ELF-1 (cell line): ENCODE data around the gene OR8B8.
"Not testable (repeated sequence)": the region's sequence is repeated elsewhere in the genome, so short reads cannot be mapped to it uniquely, and the experiment has no call there.

ENCODE experiments used
- DNase-seq: peaks from one replicate; pipeline ENCODE4 v3.0.0-alpha.2; 2016; ENCODE audit warnings: low read depth, low spot score

The OR8B8 gene

DNA sequence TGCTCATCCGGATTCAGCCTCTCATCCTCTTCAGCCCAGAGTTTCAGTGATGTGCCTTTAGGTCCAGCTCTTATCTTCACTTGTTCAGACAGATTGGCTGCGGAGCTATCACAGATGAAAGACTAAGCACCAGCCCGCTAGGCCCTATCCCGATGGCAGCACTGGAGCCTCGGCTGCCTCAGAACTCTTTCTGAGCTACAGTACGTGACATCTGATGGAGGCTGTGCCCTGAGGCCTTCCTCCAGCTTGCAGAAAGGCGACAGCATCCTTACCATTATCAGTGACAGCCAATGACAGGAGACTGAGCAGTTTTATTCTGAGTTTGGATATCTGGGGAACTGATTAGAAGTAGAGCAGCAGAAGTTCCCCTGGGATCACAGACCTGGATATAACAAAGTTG lies 4.0 kb downstream of the OR8B8 start:
- no peak for DNase-seq

DNA sequence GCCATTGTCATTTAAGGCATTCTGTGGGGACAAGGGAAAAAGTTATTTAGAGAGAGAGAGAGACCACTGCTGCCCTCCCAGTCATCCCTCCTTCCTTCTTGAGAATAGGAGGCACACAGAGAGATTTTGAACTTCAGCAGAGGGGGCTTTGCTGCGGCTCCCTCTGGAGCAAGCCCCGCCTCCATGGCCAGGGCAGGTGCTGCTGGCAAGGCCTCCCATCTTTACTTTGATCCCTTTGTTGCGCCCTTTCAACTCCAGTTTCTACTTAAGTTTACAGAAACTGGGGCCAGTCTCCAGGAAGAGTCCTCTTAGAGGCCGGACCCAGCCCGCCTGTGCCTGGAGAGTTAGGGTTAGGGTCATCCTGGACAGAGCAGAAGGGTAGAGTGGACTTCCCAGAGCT lies 4.4 kb downstream of the OR8B8 start:
- DNase-seq = no peak

DNA sequence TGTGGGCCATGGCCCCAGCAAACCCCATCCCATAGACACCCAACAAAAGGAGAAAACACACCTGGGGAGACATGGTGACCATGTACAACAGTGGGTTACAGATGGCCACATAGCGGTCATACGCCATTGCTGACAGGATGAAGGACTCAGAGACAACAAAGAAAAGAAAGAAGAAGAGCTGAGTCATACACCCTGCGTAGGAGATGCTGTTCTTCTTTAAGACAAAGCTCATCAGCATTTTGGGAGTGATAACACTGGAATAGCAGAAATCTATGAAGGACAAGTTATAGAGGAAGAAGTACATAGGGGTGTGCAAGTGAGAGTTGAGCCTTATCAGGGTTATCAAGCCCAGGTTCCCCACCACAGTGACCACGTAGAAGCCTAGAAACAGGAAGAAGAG lies 4.9 kb downstream of the OR8B8 start:
- no peak for DNase-seq

- no peak for DNase-seq
These were observed 10.8 kb downstream of the OR8B8 start for GRCh38 chr11:124434699-124435098.

DNA sequence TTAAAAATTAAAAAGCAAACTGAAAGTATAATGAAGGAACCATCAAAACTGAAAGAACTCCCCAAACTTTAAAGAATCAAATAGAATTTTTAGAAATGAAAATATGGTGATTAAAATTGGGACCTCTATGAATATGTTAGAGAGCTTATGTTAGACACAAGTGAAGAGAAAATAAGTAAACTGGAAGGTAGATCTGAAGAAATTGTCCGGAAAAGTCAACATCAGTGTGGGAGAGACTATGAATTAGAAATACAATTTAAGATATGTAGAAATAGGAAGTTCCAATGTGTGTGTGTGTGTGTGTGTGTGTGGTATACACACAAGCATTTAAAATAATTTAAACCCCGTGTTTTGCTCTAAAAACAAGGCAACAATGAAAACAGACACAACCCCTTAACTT lies 15.9 kb downstream of the OR8B8 start:
- DNase-seq = no peak

DNA sequence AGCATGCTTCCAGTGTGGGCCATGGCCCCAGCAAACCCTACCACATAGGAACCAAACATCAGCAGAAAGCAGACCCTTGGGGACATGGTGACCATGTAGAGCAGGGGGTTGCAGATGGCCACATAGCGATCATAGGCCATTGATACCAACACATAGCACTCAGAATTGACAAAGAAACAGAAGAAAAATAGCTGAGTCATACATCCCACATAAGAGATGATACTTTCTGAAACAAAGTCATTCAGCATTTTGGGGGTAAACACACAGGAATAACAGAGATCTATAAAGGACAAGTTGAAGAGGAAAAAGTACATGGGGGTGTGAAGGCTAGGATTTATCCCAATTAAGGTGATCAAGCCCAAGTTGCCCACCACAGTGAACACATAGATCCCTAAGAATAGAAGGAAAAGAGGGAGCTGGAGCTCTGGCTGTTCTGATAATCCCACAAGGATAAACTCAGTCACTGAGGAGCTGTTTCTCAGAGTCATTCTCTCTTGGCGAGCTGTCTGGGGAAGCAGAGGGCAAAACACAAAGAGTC lies 21.0 kb downstream of the OR8B8 start, which contains the start of gene OR8B4:
Gene OR8B4, minus strand, starts transcription at position 488 of the 538 bp plus-strand sequence. Its CDS starts 0 bp downstream, at position 488.
- no peak for DNase-seq

DNA sequence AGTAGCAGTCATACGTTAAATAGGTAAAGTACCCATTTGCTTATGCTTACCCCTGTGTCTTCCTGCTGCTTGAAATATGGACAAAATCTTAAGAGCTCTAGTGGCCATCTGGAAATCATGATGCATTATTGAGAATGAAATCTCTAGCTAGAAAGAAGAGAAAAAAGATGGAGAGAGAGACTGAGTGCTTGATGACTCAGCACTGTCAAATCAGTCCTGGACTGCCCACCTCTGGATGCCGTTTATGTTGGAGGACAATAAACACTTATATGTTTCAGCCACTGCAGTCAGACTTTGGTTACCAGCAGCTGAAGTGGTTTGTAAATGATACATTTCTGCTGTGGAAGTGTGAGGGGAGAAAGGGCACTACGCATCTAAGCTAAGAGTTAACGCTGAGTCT lies 24.5 kb downstream of the OR8B8 start:
- no peak for DNase-seq

GRCh38 chr11:124415356-124415923 lies 30.1 kb downstream of the OR8B8 start:
- peak; percentile 10 for DNase-seq

- DNase-seq = no peak
These were observed 35.6 kb downstream of the OR8B8 start for GRCh38 chr11:124409906-124410305.

DNA sequence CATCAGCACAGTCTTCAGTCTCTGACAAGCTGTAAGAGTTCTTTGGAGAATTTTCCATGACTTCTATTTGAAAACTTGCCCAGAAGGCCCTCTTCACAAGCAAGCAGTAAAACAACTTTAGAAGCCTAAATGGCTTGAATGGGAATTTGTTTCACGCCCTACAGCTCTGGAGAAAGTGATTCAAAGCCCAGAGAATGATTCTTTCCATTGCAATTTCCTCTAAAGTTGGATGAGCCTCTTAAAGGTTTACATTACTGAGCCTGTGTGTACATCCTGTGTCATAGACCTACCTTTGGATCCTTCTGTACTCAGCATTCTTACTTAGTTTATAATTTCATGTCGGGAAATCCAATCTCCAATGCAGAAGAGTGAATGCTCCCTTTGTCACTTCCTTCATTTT lies 39.9 kb downstream of the OR8B8 start:
- no peak for DNase-seq

DNA sequence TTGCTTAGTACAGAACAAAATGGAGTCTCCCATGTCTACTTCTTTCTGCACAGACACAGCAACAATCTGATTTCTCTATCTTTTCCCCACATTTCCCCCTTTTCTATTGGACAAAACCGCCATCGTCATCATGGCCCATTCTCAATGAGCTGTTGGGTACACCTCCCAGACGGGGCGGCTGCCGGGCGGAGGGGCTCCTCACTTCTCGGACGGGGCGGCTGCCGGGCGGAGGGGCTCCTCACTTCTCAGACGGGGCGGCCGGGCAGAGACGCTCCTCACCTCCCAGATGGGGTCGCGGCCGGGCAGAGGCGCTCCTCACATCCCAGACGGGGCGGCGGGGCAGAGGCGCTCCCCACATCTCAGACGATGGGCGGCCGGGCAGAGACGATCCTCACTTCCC lies 42.3 kb downstream of the OR8B8 start:
- not testable (repeated sequence) for DNase-seq

- peak; percentile 32 for DNase-seq
These were observed 43.1 kb downstream of the OR8B8 start for GRCh38 chr11:124402326-124402922.

DNA sequence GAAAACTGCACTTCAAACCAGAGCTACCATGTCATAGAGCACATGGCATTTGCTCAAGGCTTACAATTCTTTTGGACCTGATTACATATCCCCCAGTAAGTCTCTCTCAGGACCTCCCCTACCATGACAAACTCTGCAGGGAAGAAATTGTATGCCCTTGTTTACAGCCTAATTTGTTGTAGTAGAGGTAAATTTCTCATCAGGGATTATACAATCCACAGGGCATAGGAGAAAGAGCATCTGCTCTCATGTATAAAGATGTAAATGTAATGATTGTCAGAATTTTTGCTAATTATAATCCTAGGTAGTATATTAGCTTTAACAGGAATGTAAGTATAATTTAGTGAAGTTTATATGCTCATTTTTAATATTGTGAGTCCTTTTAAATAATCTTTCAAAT lies 46.6 kb downstream of the OR8B8 start, which contains the start of gene OR8B3:
Gene OR8B3, minus strand, starts transcription at position 101 of the 400 bp plus-strand sequence. CDS start 1,673 bp downstream, outside the sequence.
- DNase-seq = no peak

DNA sequence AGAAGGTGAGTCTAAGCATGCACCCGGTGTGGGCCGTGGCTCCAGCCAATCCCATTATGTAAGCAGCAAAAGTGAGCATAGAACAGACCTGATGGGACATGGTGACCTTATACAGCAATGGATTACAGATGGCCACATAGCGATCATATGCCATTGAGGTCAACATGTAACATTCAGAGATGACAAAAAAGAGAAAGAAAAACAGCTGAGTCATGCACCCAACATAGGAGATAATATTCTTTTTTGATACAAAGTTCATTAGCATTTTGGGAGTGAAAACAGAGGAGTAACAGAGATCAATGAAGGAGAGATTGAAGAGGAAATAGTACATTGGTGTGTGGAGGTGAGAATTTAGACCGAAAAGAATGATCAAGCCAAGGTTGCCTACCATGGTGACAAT lies 48.6 kb downstream of the OR8B8 start:
- not testable (repeated sequence) for DNase-seq

DNA sequence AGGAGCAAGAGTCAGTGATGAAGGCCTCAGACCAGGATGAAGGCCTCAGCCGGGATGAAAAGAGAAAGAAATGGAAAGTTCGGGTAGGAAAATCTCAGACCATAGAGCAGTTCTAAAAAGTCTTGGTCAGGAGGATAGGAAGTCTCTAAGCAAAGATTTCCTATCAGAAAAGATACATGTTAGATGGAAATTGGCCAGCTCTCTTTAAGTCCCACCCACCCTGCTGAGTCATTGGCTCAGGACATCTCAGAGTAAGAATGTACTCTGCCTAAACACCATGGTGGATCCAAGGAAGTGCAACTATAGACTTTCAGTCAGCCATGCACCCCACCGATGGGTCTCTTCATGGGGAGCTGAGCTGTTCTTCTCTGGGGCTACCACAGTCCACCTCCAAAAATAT lies 51.1 kb downstream of the OR8B8 start:
- no peak for DNase-seq
